ENCODE measurements around the gene TEKT3.

- TF ChIP-seq CTCF (IDR thresholded peaks at IDR 0.05) (no peak), POLR2A (IDR thresholded peaks at IDR 0.05) (no peak)
Measured at GRCh38 chr17:15332338-15332737, 9.1 kb downstream of the TEKT3 start.
